K562 (cell line): ENCODE results near the gene METTL8.

Experiments used
- ATF7 ChIP-seq: fragments of 450-650 bp; IDR thresholded peaks from 2 replicates; pipeline ENCODE4 v1.7.1; 2014; ENCODE audit warnings: mild to moderate bottlenecking, moderate library complexity
- POLR2A ChIP-seq: fragments of 450-650 bp; conservative IDR thresholded peaks from 2 replicates; pipeline ENCODE4 v1.6.1; 2016
- RBBP5 ChIP-seq: fragments of 200-600 bp; sonication (generic); IDR thresholded peaks from 2 replicates; pipeline ENCODE4 v1.6.1; 2012; ENCODE audit warnings: borderline replicate concordance, mild to moderate bottlenecking, low read length, control low read depth, inconsistent platforms; ENCODE audit not compliant: insufficient read depth, poor library complexity, severe bottlenecking
- SMAD4 ChIP-seq: fragments of 250-450 bp; sonication (Bioruptor Pico); conservative IDR thresholded peaks from 2 replicates; pipeline ENCODE4 v1.8.0; 2021; ENCODE audit warnings: inconsistent platforms, mild to moderate bottlenecking, moderate library complexity
- ZNF224 ChIP-seq: sonication (generic); formaldehyde crosslinking; IDR thresholded peaks from 2 replicates; pipeline ENCODE4 v1.8.0; 2022; ENCODE audit warnings: mild to moderate bottlenecking, missing genetic modification reagents
- ZNF699 ChIP-seq: fragments of 250-450 bp; sonication (Bioruptor Pico); IDR thresholded peaks from 2 replicates; pipeline ENCODE4 v1.8.0; 2021; ENCODE audit warnings: mild to moderate bottlenecking, moderate library complexity; ENCODE audit not compliant: insufficient replicate concordance
- TF ChIP-seq, protein P1 (sequence below): sonication (generic); formaldehyde crosslinking; IDR thresholded peaks from 2 replicates; pipeline ENCODE4 v1.9.0; 2022; ENCODE audit warnings: mild to moderate bottlenecking, missing genetic modification reagents
- TF ChIP-seq, protein P2 (sequence below): fragments of 250-450 bp; sonication (Bioruptor Pico); IDR thresholded peaks from 2 replicates; pipeline ENCODE4 v1.4.0; 2020; ENCODE audit warnings: mild to moderate bottlenecking, moderate library complexity, borderline replicate concordance
- TF ChIP-seq, protein P3 (sequence below): fragments of 250-450 bp; sonication (Bioruptor Pico); IDR thresholded peaks from 2 replicates; pipeline ENCODE4 v1.8.0; 2021; ENCODE audit warnings: moderate library complexity, mild to moderate bottlenecking, inconsistent platforms

DNA sequence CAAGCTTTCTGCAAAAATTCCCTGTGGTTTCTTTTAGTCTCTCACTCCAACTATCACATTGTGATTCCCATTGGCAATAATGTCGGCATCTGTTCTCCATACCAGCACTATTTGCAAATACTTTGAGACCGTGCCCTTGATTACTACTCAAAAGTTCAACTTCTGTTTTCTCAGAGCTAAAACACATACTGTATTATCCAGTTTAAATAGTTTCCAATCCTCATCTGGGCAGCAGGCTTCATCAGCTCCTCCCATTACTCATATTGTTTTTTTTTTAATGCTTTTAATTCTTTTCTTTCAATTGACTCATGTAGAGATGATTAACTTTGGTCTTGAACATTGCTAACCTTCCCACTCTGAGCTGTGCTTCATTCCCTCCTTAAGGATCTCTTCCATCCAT lies 135.8 kb downstream of the METTL8 start:
- TF ChIP-seq ATF7: no peak
- TF ChIP-seq, protein P1, sequence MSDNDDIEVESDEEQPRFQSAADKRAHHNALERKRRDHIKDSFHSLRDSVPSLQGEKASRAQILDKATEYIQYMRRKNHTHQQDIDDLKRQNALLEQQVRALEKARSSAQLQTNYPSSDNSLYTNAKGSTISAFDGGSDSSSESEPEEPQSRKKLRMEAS (CRISPR knock-in tag): no peak
- no peak for TF ChIP-seq ZNF699
- no peak for TF ChIP-seq SMAD4 (CRISPR knock-in tag)
- no peak for TF ChIP-seq POLR2A
- TF ChIP-seq, protein P2, sequence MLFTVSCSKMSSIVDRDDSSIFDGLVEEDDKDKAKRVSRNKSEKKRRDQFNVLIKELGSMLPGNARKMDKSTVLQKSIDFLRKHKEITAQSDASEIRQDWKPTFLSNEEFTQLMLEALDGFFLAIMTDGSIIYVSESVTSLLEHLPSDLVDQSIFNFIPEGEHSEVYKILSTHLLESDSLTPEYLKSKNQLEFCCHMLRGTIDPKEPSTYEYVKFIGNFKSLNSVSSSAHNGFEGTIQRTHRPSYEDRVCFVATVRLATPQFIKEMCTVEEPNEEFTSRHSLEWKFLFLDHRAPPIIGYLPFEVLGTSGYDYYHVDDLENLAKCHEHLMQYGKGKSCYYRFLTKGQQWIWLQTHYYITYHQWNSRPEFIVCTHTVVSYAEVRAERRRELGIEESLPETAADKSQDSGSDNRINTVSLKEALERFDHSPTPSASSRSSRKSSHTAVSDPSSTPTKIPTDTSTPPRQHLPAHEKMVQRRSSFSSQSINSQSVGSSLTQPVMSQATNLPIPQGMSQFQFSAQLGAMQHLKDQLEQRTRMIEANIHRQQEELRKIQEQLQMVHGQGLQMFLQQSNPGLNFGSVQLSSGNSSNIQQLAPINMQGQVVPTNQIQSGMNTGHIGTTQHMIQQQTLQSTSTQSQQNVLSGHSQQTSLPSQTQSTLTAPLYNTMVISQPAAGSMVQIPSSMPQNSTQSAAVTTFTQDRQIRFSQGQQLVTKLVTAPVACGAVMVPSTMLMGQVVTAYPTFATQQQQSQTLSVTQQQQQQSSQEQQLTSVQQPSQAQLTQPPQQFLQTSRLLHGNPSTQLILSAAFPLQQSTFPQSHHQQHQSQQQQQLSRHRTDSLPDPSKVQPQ (CRISPR knock-in tag): no peak
- TF ChIP-seq, protein P3, sequence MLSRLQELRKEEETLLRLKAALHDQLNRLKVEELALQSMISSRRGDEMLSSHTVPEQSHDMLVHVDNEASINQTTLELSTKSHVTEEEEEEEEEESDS (CRISPR knock-in tag): no peak
- TF ChIP-seq ZNF224 (CRISPR knock-in tag): no peak
- TF ChIP-seq RBBP5: no peak
